Breast epithelium (tissue), 3 donors: ENCODE measurements around the gene FBXL7.

ENCODE experiments used
- POLR2A ChIP-seq: fragments of 450-650 bp; IDR thresholded peaks from one replicate; pipeline ENCODE4 v1.6.1; 2016; ENCODE audit warnings: antibody characterized with exemption, mild to moderate bottlenecking, moderate library complexity
- TF ChIP-seq, protein P1 (sequence below), 3 donors: fragments of 450-650 bp; IDR thresholded peaks; one replicate each; pipeline ENCODE4 v1.5.1; 2016 to 2017; ENCODE audit warnings: antibody characterized with exemption in 3 of 3, mild to moderate bottlenecking in 3 of 3, moderate library complexity in 3 of 3

DNA sequence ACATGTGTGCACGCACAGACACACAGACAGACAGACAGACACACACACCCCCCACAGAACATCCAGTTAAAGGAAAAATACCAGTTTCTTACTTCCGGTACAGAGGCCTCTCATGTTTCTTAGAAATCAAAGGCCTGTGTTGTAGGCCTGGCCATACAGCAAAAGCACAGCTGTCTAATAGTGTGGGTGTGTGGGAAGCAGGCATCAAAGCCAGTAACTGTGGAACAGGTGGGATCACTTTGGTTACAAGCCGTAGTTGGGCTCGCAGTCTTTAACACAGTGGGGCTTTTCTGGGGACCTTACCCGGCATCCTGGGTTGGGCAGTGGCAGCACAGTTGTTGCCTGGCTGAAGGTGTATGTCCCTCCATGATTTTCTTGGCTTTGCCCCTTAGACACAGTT, 55.2 kb downstream of the FBXL7 start:
- TF ChIP-seq, protein P1, sequence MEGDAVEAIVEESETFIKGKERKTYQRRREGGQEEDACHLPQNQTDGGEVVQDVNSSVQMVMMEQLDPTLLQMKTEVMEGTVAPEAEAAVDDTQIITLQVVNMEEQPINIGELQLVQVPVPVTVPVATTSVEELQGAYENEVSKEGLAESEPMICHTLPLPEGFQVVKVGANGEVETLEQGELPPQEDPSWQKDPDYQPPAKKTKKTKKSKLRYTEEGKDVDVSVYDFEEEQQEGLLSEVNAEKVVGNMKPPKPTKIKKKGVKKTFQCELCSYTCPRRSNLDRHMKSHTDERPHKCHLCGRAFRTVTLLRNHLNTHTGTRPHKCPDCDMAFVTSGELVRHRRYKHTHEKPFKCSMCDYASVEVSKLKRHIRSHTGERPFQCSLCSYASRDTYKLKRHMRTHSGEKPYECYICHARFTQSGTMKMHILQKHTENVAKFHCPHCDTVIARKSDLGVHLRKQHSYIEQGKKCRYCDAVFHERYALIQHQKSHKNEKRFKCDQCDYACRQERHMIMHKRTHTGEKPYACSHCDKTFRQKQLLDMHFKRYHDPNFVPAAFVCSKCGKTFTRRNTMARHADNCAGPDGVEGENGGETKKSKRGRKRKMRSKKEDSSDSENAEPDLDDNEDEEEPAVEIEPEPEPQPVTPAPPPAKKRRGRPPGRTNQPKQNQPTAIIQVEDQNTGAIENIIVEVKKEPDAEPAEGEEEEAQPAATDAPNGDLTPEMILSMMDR (IDR thresholded peaks at IDR 0.05) = no peak
- no peak for TF ChIP-seq POLR2A
